IPS-11a (cell line): ENCODE data around the gene TNFRSF14.
"Not testable (repeated sequence)": the region's sequence is repeated elsewhere in the genome, so short reads cannot be mapped to it uniquely, and the experiment has no call there.

ENCODE experiments used
- H3K4me3 ChIP-seq: one replicate; pipeline ENCODE4 v1.5.1; 2013; ENCODE audit warnings: low read depth, low read length, control low read depth

TNFRSF14 gene

GRCh38 chr1:2538376-2538775 is 17.8 kb upstream of the TNFRSF14 start:
- H3K4me3 ChIP-seq, result no peak overlapping the region

- no peak overlapping the region for H3K4me3 ChIP-seq
These were observed 17.3 kb upstream of the TNFRSF14 start for GRCh38 chr1:2538872-2539271.

GRCh38 chr1:2539312-2539907 is 16.8 kb upstream of the TNFRSF14 start:
- no peak overlapping the region for H3K4me3 ChIP-seq

GRCh38 chr1:2540816-2541492 is 15.2 kb upstream of the TNFRSF14 start:
- H3K4me3 ChIP-seq, result no peak overlapping the region

GRCh38 chr1:2541619-2542245 is 14.4 kb upstream of the TNFRSF14 start:
- no peak overlapping the region for H3K4me3 ChIP-seq

- no peak overlapping the region for H3K4me3 ChIP-seq
These were observed 13.8 kb upstream of the TNFRSF14 start for GRCh38 chr1:2542246-2542915.

GRCh38 chr1:2543543-2544092 is 12.6 kb upstream of the TNFRSF14 start:
- no peak overlapping the region for H3K4me3 ChIP-seq

- H3K4me3 ChIP-seq, result no peak overlapping the region
These were observed 11.9 kb upstream of the TNFRSF14 start for GRCh38 chr1:2544093-2544874.

GRCh38 chr1:2544875-2545640 is 11.1 kb upstream of the TNFRSF14 start:
- H3K4me3 ChIP-seq, result no peak overlapping the region

GRCh38 chr1:2545754-2546514 is 10.2 kb upstream of the TNFRSF14 start:
- peak overlapping the region; percentile 50 for H3K4me3 ChIP-seq

GRCh38 chr1:2546515-2547209 is 9.5 kb upstream of the TNFRSF14 start:
- H3K4me3 ChIP-seq, result peak overlapping the region; percentile 50

- peak overlapping the region; percentile 50 for H3K4me3 ChIP-seq
These were observed 8.7 kb upstream of the TNFRSF14 start for GRCh38 chr1:2547210-2548067.

- H3K4me3 ChIP-seq, result no peak overlapping the region
These were observed 8.0 kb upstream of the TNFRSF14 start for GRCh38 chr1:2548068-2548589.

GRCh38 chr1:2549367-2550029 is 6.7 kb upstream of the TNFRSF14 start:
- not testable (repeated sequence) for H3K4me3 ChIP-seq

- H3K4me3 ChIP-seq, result not testable (repeated sequence)
These were observed 5.8 kb upstream of the TNFRSF14 start for GRCh38 chr1:2550309-2550861.

- H3K4me3 ChIP-seq, result not testable (repeated sequence)
These were observed 4.6 kb upstream of the TNFRSF14 start for GRCh38 chr1:2551544-2551943.

GRCh38 chr1:2552189-2552588 is 4.0 kb upstream of the TNFRSF14 start:
- no peak overlapping the region for H3K4me3 ChIP-seq
